Heart left ventricle (tissue), 16 donors: ENCODE results near the gene CD72. TPM values are rescaled to one million over a fixed set of nuclear protein-coding genes. Genes with fewer than 3 reads are reported as not detected.

ENCODE experiments used
- ATAC-seq, 4 donors: fragments of 200-7000 bp; cut with Tn5 transposase; one replicate each; pipeline ENCODE4 v1.9.1; 2020 to 2022; ENCODE audit warnings: moderate library complexity in 4 of 4, mild to moderate bottlenecking in 3 of 4, moderate number of reproducible peaks in 1 of 4
- DNase-seq, 5 donors: peaks; one replicate each; pipeline ENCODE4 v3.0.0-alpha.2; 2020
- H3K27ac ChIP-seq, 12 donors: fragments of 200-600 bp; sonication (generic) in 4 of 12; one replicate each; pipeline versions ENCODE4 v1.5.0 to v1.8.0; 2016 to 2022; ENCODE audit warnings: mild to moderate bottlenecking in 2 of 12
- H3K27me3 ChIP-seq, 9 donors: fragments of 200-600 bp; sonication (generic) in 2 of 9; one replicate each; pipeline versions ENCODE4 v1.5.1 to v1.8.0; 2016 to 2022; ENCODE audit warnings: mild to moderate bottlenecking in 3 of 9
- H3K36me3 ChIP-seq, 9 donors: fragments of 200-600 bp; sonication (generic) in 2 of 9; one replicate each; pipeline versions ENCODE4 v1.5.0 to v1.8.0; 2018 to 2022; ENCODE audit warnings: mild to moderate bottlenecking in 2 of 9
- H3K4me1 ChIP-seq, 12 donors: fragments of 200-600 bp; sonication (generic) in 4 of 12; one replicate each; pipeline versions ENCODE4 v1.5.0 to v1.8.0; 2016 to 2022; ENCODE audit warnings: mild to moderate bottlenecking in 3 of 12
- H3K4me3 ChIP-seq, 12 donors: fragments of 200-600 bp; sonication (generic) in 4 of 12; one replicate each; pipeline versions ENCODE4 v1.5.0 to v1.8.0; 2017 to 2022; ENCODE audit warnings: mild to moderate bottlenecking in 9 of 12, moderate library complexity in 4 of 12
- H3K9me3 ChIP-seq, 12 donors: fragments of 200-600 bp; sonication (generic) in 4 of 12; one replicate each; pipeline versions ENCODE4 v1.5.0 to v1.8.0; 2016 to 2022; ENCODE audit warnings: mild to moderate bottlenecking in 1 of 12
- POLR2A ChIP-seq, 2 donors: fragments of 450-650 bp; IDR thresholded peaks; one replicate each; pipeline ENCODE4 v1.6.1; 2017; ENCODE audit warnings: antibody characterized with exemption in 2 of 2, mild to moderate bottlenecking in 2 of 2, moderate library complexity in 2 of 2
- WGBS, 4 donors: extraction: QIAGEN DNeasy Blood & Tissue Kit in 2 of 4; methylation state at CpG; one replicate each; pipeline versions ENCODE4 v1.1.5 to v1.1.7; 2013 to 2018; 5-methylcytosine and 5-hydroxymethylcytosine counted together
- intact Hi-C, 10 donors: fragments of 100-400 bp; cut with DNase I; formaldehyde crosslinking; loops; one replicate each; pipeline versions ENCODE4 v1.11.1 to v1.14.2; 2022
- polyA plus RNA-seq, 2 donors: library from polyadenylated mRNA; stranded (reverse); fragments of 200-250 nt; gene quantifications; one replicate each; pipeline ENCODE4 v1.2.3, GENCODE V29; 2013
- total RNA-seq, 9 donors: library from RNA; depleted of rRNA in 2 of 9; stranded (reverse); fragments of >200 nt in 2 of 9; fragmentation: NEBNext Ultra II Directional in 3 of 9; extraction: Animal tissue kit (Norgen Biotek cat#: 25700) in 3 of 9; gene quantifications; one replicate each; pipeline versions ENCODE4 v1.1.0 to v1.2.4, GENCODE V29; 2016 to 2023
- TF ChIP-seq, protein P1 (sequence below), 12 donors: fragments of 200-600 bp; sonication (generic) in 4 of 12; IDR thresholded peaks; one replicate each; pipeline versions ENCODE4 v1.5.0 to v1.8.0; 2018 to 2022; ENCODE audit warnings: antibody characterized with exemption in 12 of 12, mild to moderate bottlenecking in 5 of 12
- donor health status: ischemic (EF 13 %, LVEDD 7.1; RV severe dilation, severe dysfunction).
- donor health status: healthy with polysubstance abuse.
- donor health status: DM: no; HTN: yes; CAD: no.
- donor health status: DM: no; HTN: no; CAD: no.
- donor health status: ischemic (EF 25% LVEDD 6.9; RV normal size, moderate dysfunction).
- donor health status: ischemic (EF 25% LVEDD 5.7; RV mildly dilated, moderate dysfunction).
- donor health status: healthy.
- donor health status: DM: yes; HTN: yes; CAD: no.
- donor health status: ischemic (EF 35%, LVEDD 5.7; RV mildly dilated, moderate dysfunction).
- donor health status: nonischemic (EF 11% LVEDD 7.7; RV severe dilation, severe dysfunction).
- donor health status: DM: yes; HTN: yes; CAD: no.
- donor health status: PGD.
- donor health status: ischemic (EF 29% LVEDD 5.4; RV normal size, mild dysfunction).
- donor health status: nonischemic (EF 23%, LVEDD 6.1; RV moderate dilation, normal function).

The CD72 gene
- total and polyA plus RNA-seq, 11 donors = 0.38 to 10.0 (median 0.80) TPM; not detected in 2

DNA sequence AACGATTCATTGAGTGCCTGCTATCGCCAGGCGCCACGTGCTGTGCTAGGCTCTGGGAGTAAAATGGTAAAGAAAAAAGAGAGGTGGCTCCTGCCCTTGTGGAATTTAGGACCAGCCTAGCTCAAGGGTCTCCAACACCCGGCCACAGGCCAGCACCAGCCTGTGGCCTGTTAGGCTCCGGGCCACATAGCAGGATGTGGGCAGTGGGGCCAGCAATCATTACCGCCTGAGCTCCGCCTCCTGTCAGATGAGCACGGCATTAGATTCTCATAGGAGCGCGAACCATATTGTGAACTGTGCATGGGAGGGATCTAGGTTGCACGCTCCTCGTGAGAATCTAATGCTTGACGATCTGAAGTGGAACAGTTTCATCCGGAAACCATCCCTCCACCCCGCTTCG lies 38.1 kb upstream of the CD72 start:
- intact Hi-C loops = loop anchor here in 7 of 10 donors (5.0 to 10.0 kb wide), 10 partner anchors 36 to 228 kb away; partner anchors contain the start of genes FAM221B (in 2 of the 7), GBA2 (in 2 of the 7), RGP1 (in 2 of the 7) and SPAG8 (in 2 of the 7)
- H3K27me3 ChIP-seq = no peaks in the 10 kb centered on the region
- peak overlapping the region in 2 of 12 donors; percentile 96 to 99 for H3K27ac ChIP-seq
- TF ChIP-seq, protein P1, sequence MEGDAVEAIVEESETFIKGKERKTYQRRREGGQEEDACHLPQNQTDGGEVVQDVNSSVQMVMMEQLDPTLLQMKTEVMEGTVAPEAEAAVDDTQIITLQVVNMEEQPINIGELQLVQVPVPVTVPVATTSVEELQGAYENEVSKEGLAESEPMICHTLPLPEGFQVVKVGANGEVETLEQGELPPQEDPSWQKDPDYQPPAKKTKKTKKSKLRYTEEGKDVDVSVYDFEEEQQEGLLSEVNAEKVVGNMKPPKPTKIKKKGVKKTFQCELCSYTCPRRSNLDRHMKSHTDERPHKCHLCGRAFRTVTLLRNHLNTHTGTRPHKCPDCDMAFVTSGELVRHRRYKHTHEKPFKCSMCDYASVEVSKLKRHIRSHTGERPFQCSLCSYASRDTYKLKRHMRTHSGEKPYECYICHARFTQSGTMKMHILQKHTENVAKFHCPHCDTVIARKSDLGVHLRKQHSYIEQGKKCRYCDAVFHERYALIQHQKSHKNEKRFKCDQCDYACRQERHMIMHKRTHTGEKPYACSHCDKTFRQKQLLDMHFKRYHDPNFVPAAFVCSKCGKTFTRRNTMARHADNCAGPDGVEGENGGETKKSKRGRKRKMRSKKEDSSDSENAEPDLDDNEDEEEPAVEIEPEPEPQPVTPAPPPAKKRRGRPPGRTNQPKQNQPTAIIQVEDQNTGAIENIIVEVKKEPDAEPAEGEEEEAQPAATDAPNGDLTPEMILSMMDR (IDR thresholded peaks at IDR 0.05) = no peak
- TF ChIP-seq POLR2A (IDR thresholded peaks at IDR 0.05) = no peak
- H3K9me3 ChIP-seq = no peaks in the 10 kb centered on the region
- peaks cover 0 to 17% (median 15%) of the 10 kb centered on the region in 9 donors for H3K36me3 ChIP-seq
- H3K4me3 ChIP-seq = no peak overlapping the region
- 84 to 87% (median 85%) methylated on average over 17 of the region's 17 CpGs for WGBS, 4 donors
- peaks cover 0 to 48% (median 24%) of the 10 kb centered on the region in 12 donors for H3K4me1 ChIP-seq
- no peak for ATAC-seq
- DNase-seq = no peak

DNA sequence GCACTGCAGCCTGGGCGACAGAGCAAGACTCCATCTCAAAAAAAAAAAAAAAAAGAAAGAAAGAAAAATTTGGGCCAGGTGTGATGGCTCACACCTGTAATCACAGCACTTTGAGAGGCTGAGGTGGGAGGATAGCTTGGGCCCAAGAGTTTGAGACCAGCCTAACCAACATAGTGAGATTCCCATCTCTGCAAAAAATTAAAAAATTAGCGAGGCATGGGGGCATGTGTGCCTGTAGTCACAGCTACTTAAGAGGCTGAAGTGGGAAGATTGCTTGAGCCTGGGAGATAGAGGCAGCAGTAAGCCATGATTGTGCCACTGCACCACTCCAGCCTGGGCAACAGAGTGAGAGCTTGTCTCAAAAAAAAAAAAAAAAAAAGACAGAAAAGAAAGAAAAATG lies 35.4 kb upstream of the CD72 start:
- DNase-seq (no peak), ATAC-seq (no peak)
- no peak for TF ChIP-seq POLR2A (IDR thresholded peaks at IDR 0.05)
- TF ChIP-seq, protein P1 (IDR thresholded peaks at IDR 0.05) = no peak
- intact Hi-C loops = loop anchor here in 5 of 10 donors (10.0 kb wide), 4 partner anchors 49 to 231 kb away; partner anchors contain the start of genes TESK1 (in 2 of the 5), FAM221B (in 1 of the 5), HINT2 (in 1 of the 5) and SPAG8 (in 1 of the 5)
- peaks cover 0 to 42% (median 3%) of the 10 kb centered on the region in 12 donors for H3K4me1 ChIP-seq
- no peak overlapping the region for H3K27ac ChIP-seq
- no peak overlapping the region for H3K4me3 ChIP-seq
- no peaks in the 10 kb centered on the region for H3K36me3 ChIP-seq
- H3K9me3 ChIP-seq = no peaks in the 10 kb centered on the region
- WGBS, 4 donors = 88 to 94% (median 93%) methylated on average over 2 of the region's 2 CpGs
- no peaks in the 10 kb centered on the region for H3K27me3 ChIP-seq

DNA sequence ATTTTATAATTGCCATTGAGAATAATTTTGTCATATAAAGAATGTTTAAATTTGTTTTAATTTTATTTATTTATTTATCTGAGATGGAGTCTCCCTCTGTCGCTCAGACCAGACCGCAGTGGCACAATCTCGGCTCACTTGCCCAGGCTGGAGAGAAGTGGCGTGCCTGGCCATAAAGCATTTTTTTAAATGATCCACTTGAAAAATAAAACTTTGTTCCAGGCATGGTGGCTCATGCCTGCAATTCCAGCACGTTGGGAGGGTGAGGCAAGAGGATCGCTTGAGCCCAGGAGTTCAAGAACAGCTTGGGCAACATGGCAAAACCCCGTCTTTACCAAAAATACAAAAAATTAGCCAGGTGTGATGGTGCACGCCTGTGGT lies 34.6 kb upstream of the CD72 start:
- H3K27me3 ChIP-seq = no peaks in the 10 kb centered on the region
- DNase-seq = no peak
- intact Hi-C loops = loop anchor here in 5 of 10 donors (10.0 kb wide), 4 partner anchors 48 to 232 kb away; partner anchors contain the start of genes TESK1 (in 2 of the 5), FAM221B (in 1 of the 5), HINT2 (in 1 of the 5) and SPAG8 (in 1 of the 5)
- no peak for ATAC-seq
- H3K4me1 ChIP-seq = peaks cover 0 to 50% (median 3%) of the 10 kb centered on the region in 12 donors
- H3K36me3 ChIP-seq = no peaks in the 10 kb centered on the region
- no peaks in the 10 kb centered on the region for H3K9me3 ChIP-seq
- peak overlapping the region in 1 of 12 donors; percentile 73 for H3K27ac ChIP-seq
- TF ChIP-seq, protein P1 (IDR thresholded peaks at IDR 0.05) = no peak
- TF ChIP-seq POLR2A (IDR thresholded peaks at IDR 0.05) = no peak
- no peak overlapping the region for H3K4me3 ChIP-seq
- WGBS, 4 donors = 91 to 93% (median 93%) methylated on average over 8 of the region's 8 CpGs

DNA sequence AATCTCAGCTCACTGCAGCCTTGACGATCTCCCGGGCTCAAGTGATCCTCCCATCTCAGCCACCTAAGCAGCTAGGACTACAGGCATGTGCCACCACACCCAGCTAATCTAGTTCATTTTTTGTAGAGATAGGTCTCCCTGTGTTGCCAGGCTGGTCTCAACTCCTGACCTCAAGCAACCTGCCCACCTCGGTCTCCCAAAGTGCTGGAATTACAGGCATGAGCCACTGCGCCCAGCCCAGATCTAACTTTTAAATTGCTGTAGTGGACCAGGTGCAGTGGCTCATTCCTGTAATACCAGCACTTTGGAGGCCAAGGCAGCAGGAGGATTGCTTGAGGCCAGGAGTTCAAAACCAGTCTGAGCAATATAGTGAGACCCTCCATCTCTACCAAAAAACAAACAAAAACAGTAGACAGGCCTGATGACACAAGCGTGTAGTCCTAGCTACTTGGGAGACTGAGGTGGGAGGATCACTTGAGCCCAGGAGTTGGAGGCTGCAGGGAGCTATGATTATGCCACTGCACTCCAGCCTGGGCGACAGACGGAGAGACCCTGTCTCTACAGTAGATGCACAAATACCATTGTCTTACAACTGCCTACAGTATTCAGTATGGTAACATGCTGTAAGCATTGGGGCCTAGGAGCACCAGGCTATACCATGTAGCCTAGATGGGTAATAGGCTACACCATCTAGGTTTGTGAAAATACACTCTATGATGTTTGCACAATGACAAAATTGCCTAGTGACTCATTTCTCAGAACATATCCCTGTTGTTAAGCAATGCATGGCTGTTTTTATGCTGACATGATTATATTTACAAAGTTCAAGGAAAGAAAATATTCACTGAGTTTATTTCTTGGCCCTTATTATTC lies 34.0 kb upstream of the CD72 start:
- Histone ChIP-seq H3K27me3 (no peaks in the 10 kb centered on the region), H3K4me3 (no peak overlapping the region), H3K27ac (peak overlapping the region in 1 of 12 donors; percentile 73), H3K4me1 (peaks cover 0 to 50% (median 6%) of the 10 kb centered on the region in 12 donors), H3K36me3 (no peaks in the 10 kb centered on the region), H3K9me3 (no peaks in the 10 kb centered on the region)
- 77 to 86% (median 84%) methylated on average over 7 of the region's 7 CpGs for WGBS, 4 donors
- DNase-seq = no peak
- TF ChIP-seq POLR2A (IDR thresholded peaks at IDR 0.05) = no peak
- TF ChIP-seq, protein P1 (IDR thresholded peaks at IDR 0.05) = no peak
- no peak for ATAC-seq
- intact Hi-C loops = loop anchor here in 5 of 10 donors (10.0 kb wide), 4 partner anchors 47 to 233 kb away; partner anchors contain the start of genes TESK1 (in 2 of the 5), FAM221B (in 1 of the 5), HINT2 (in 1 of the 5) and SPAG8 (in 1 of the 5)
